DLD1 (cell line): ENCODE results near the gene PPP6R2.
"Not testable (repeated sequence)": the region's sequence is repeated elsewhere in the genome, so short reads cannot be mapped to it uniquely, and the experiment has no call there.

ENCODE experiments used
- in situ Hi-C: cut with HindIII; loops from 2 replicates; pipeline ENCODE4 v1.10.0; 2017; ENCODE audit warnings: low sequenced_read_pairs

PPP6R2 gene

GRCh38 chr22:50338860-50339462 is 4.2 kb upstream of the PPP6R2 start:
- in situ Hi-C loops, result no loop called here

GRCh38 chr22:50339945-50340879 is 2.9 kb upstream of the PPP6R2 start:
- in situ Hi-C loops, result no loop called here

- in situ Hi-C loops, result no loop called here
These were observed 1.0 kb upstream of the PPP6R2 start for GRCh38 chr22:50341977-50342650.

- in situ Hi-C loops, result no loop called here
These were observed 411 bp downstream of the PPP6R2 start for GRCh38 chr22:50343541-50343935.

DNA sequence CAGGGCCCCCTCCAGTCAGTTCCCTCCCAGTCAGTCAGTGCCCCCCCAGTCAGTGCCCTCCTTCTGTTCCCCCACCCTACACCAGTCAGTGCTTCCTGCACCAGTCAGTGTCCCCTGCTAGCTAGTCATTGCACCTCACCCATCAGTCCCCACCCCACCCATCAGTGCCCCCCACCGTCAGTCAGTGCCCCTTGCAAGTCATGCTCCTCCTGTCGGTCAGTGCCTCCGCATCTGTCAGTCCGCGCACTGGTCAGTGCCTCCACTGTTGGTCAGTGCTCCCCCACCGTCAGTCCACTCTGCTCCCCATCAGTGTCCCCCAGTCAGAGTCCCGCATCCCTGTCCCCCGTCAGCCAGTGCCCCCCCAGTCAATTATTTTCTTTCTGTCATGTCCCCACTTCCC is 3.3 kb downstream of the PPP6R2 start:
- in situ Hi-C loops, result no loop called here

DNA sequence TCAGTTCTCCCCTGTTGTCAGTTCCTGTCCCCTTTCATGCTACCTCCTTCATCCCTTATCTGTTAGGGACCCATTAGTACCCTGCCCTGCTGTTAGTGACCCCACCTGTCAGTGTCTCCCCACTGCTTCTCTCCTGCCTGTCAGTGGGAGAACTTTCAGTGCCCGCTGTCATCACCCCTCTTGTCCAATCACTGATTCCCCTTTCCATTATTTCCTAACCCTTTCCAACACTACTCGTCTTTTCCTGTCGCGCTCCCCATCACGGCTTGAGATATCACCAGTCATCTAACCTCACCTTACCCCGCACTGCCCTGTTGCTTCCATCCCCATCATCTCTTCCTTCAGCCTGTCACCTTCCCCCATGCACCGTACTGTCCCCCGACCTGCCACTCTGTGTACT is 4.0 kb downstream of the PPP6R2 start:
- in situ Hi-C loops, result no loop called here

- in situ Hi-C loops, result no loop called here
These were observed 4.9 kb downstream of the PPP6R2 start for GRCh38 chr22:50348058-50348457.

DNA sequence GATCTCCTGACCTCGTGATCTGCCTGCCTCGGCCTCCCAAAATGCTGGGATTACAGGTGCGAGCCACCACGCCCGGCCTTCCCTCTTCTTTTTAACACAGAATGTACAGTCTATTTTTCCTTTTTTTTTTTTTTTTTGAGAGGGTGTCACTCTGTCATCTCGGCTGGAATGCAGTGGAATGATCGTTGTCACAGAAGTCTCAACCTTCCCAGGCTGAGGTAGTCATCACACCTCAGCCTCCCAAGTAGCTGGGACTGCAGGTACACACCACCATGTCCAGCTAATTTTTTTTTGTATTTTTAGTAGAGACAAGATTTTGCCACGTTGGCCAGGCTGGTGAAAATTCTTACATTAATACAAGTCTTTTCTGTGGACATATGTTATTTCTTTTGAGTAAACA is 13.1 kb downstream of the PPP6R2 start:
- in situ Hi-C loops, result no loop called here

- in situ Hi-C loops, result no loop called here
These were observed 14.1 kb downstream of the PPP6R2 start for GRCh38 chr22:50357222-50357621.

GRCh38 chr22:50357756-50358155 is 14.6 kb downstream of the PPP6R2 start:
- in situ Hi-C loops, result no loop called here

GRCh38 chr22:50360578-50360977 is 17.5 kb downstream of the PPP6R2 start:
- in situ Hi-C loops, result no loop called here

- in situ Hi-C loops, result no loop called here
These were observed 18.1 kb downstream of the PPP6R2 start for GRCh38 chr22:50361222-50361621.

DNA sequence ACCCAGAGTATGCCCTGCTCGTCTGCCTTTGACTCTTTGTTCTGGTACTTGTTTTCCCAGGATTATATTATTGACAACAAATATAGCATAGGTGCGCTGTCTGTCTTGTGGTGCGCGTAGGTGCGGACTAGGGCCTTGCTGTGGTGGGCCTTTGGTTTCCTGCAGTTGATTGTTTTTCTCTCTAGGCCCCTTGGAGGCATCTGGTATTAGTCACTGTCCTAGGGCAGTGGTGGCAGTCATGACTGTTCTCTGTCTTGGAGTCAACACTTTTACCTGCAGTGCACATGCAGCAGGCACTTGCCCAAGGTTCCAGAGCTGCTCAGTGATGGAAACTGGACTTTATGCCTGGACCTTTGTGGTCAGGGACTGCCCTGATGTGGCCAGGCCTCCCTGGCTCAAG is 18.6 kb downstream of the PPP6R2 start:
- in situ Hi-C loops, result no loop called here

- in situ Hi-C loops, result no loop called here
These were observed 20.2 kb downstream of the PPP6R2 start for GRCh38 chr22:50363166-50363802.

GRCh38 chr22:50363803-50364194 is 20.7 kb downstream of the PPP6R2 start:
- in situ Hi-C loops, result not testable (repeated sequence)

DNA sequence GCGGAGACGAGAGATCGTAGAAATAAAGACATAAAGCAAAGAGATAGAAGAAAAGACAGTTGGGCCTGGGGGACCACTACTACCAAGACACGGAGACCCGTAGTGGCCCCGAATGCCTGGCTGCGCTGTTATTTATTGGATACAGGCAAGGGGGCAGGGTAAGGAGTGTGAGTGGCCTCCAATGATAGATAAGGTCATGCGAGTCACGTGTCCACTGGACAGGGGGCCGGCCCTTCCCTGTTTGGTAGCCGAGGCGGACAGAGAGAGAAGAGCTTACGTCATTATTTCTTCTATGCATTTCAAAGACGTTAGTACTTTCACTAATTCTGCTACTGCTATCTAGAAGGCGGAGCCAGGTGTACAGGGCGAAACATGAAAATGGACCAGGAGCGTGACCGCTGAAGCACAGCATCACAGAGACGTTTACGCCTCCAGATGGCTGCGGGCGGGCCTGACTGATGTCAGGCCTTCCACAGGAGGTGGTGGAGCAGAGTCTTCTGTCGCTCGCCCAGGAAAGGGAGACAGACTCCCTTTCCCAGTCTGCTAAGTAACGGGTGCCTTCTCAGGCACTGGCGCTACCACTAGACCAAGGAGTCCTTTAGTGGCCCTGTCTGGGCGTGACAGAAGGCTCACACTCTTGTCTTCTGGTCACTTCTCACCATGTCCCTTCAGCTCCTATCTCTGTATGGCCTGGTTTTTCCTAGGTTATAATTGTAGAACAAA is 24.8 kb downstream of the PPP6R2 start:
- in situ Hi-C loops, result no loop called here

- in situ Hi-C loops, result no loop called here
These were observed 28.0 kb downstream of the PPP6R2 start for GRCh38 chr22:50371101-50371648.

DNA sequence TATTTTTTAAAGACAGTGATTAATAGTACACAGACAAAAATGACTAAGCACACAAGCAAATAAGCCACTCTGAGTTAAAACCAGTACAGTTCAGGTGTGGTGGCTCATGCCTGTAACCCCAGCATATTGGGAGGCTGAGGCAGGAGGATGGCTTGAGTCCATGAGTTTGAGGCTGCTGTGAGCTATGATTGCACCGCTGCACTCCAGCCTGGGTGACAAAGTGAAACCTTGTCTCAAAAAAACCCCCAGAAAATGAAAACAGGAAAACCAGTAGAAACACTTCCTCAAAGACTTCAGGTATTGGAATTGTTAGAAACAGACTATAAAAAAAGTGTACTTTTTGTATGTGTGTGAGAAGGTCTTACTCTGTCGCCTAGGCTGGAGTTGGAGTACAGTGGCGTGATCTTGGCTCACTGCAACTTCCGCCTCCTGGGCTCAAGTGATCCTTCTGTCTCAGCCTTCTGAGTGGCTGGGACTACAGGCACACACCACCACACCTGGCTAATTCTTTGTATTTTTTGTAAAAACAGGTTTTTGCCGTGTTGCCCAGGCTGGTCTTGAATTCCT is 33.0 kb downstream of the PPP6R2 start:
- in situ Hi-C loops, result no loop called here

DNA sequence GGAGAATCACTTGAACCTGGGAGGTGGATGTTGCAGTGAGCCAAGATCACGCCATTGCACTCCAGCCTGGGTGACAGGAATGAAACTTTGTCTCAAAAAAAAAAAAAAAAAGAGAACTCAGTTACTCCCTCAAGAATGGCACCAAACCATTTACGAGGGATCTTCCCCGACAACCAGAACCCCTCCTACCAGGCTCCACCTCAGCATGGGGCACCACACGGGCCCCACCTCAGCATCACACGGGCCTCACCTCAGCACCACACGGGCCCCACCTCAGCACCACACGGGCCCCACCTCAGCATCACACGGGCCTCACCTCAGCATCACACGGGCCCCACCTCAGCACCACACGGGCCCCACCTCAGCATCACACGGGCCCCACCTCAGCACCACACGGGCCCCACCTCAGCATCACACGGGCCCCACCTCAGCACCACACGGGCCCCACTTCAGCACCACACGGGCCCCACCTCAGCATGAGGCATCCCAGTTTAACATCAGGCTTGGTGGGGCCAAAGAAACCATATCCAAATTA is 38.0 kb downstream of the PPP6R2 start:
- in situ Hi-C loops, result not testable (repeated sequence)
